Epithelial cell of proximal tubule (primary cell): ENCODE data around the gene ZNF778. TPM values are rescaled to one million over a fixed set of nuclear protein-coding genes. Genes with fewer than 3 reads are reported as not detected.

Experiments used
- DNase-seq: peaks from one replicate; pipeline ENCODE4 v3.0.0-alpha.2; 2011; ENCODE audit warnings: low read depth
- H3K4me3 ChIP-seq: 2 replicates; pipeline ENCODE4 v1.5.1; 2011; ENCODE audit warnings: low read depth, mild to moderate bottlenecking, low read length
- CTCF ChIP-seq: conservative IDR thresholded peaks from 2 replicates; pipeline ENCODE4 v1.5.1; 2012; ENCODE audit warnings: low read depth, mild to moderate bottlenecking, low read length
- total RNA-seq: library from RNA; depleted of rRNA; stranded (reverse); fragments of >200 nt; gene quantifications from 2 replicates; pipeline ENCODE4 v1.2.3, GENCODE V29; 2015

Gene ZNF778
- total RNA-seq, 1 donor from 2014 or later = 3.7 TPM

GRCh38 chr16:89221604-89222003 lies 4.1 kb downstream of the ZNF778 start:
- no peak for TF ChIP-seq CTCF
- no peak overlapping the region for H3K4me3 ChIP-seq
- DNase-seq = no peak

- no peak for TF ChIP-seq CTCF
- no peak for DNase-seq
- H3K4me3 ChIP-seq = no peak overlapping the region
Observed at GRCh38 chr16:89222931-89223330, 5.4 kb downstream of the ZNF778 start.

GRCh38 chr16:89224665-89225064 lies 7.2 kb downstream of the ZNF778 start:
- DNase-seq = no peak
- H3K4me3 ChIP-seq = no peak overlapping the region
- no peak for TF ChIP-seq CTCF

DNA sequence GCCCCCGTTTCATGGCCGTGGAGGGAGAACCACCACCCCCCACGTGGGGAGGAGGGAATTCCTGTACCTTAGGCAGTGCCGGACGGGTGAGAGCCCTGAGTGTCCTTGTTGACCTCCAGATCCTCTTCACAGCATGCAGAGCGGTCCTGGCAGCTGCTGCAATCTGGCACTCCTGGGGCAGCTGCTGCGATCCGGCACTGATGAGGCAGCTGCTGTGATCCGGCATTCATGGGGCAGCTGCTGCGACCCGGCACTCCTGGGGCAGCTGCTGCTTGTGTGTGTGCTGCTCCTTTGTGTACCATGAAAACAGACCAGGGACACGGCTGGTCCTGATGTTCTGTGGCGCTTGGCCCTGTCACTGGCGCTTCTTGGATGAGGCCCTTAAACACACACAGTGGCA lies 12.8 kb downstream of the ZNF778 start:
- no peak for TF ChIP-seq CTCF
- DNase-seq = no peak
- H3K4me3 ChIP-seq = no peak overlapping the region

DNA sequence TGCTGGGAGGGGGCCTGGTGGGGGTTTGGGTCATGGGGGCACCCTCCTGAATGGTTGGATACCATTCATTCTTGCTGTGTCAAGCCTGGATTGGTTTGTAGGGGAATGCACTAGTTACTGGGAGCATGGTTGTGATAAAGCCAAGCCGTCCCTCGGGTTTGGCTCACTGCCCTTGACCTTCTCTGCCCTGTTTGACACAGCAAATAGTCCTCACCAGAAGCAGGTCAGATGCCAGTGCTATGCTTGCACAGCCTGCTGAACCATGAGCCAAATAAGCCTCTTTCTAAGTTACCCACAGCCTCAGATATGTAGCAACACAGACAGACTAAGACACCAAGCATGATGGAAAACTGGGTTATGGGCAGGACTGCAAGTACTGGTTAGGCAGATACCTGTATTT lies 14.6 kb downstream of the ZNF778 start:
- TF ChIP-seq CTCF = no peak
- no peak for DNase-seq
- no peak overlapping the region for H3K4me3 ChIP-seq

DNA sequence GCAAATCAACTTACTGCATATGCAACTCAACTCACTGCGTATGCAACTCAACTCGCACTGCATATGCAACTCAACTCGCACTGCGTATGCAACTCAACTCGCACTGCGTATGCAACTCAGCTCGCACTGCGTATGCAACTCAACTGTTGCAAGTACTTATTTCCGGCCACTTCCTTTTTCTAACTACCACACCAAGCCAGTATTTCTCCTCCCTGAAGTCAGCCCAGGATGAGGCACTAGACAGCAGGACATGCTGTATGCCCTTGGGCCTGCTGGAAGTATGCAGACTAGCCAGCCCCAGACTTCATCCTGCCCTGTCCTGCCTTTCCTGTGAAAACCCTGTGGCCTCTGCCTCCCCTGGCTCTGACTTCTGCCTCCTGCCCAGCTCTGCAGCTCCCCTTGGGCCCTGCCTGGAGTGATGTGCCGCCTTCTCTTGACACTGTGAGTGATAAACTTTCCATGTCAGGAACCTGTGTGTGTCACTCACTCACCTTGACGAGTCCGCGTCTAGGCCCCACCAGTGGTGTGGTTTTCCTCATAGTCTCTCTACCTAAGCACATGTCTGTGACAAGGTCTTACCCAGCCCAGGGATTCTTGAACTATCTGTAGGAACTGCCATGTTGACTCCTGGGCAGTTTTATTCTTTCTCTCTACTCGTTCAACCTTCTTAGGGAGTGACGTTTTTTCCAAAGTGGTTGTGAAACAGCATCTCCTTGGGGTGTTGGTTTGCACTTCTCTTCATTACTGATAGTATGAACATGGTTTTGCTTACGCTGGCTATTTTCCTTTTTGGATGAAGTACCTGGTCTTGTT lies 16.4 kb downstream of the ZNF778 start:
- H3K4me3 ChIP-seq = no peak overlapping the region
- TF ChIP-seq CTCF = no peak
- no peak for DNase-seq

GRCh38 chr16:89237733-89238132 lies 20.2 kb downstream of the ZNF778 start:
- DNase-seq = no peak
- TF ChIP-seq CTCF = no peak

More at GRCh38 chr16:89237733-89238132, 20.2 kb downstream of the ZNF778 start:
- H3K4me3 ChIP-seq = no peak overlapping the region
